Measurements from ENCODE around the gene ADD3.

The ADD3 gene

DNA sequence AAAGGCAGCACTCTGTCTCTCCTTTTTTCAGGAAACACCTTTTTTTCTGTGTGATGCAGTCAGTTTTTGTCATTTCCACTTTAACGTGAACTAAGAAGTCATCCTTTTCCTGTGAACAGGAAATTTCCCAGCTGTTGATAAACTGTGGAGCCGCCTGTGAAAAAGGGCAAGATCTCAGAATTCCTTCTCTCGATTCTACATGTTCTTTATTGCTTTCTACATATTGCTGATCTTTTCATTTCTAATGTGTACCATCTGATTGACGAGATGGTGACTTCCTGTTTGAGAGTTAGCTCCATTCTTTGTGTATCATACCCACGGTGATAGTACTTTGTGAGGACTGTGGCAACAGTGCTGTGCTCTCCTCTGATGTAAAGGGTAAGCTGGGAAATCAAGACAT is 50.4 kb downstream of the ADD3 start:
- no peaks in the 10 kb centered on the region for H3K27me3 ChIP-seq (ENCODE audit: insufficient read depth, low read length)
- H3K9me3 ChIP-seq (ENCODE audit: low read length): no peaks in the 10 kb centered on the region
- H3K36me3 ChIP-seq (ENCODE audit: insufficient read depth, low read length): no peaks in the 10 kb centered on the region
- H3K4me1 ChIP-seq (ENCODE audit: insufficient read depth, low read length): peaks cover 14% of the 10 kb centered on the region
- no peak overlapping the region for H2AFZ ChIP-seq (ENCODE audit: low read depth, low read length)
- no peak overlapping the region for H3K4me3 ChIP-seq (ENCODE audit: low read length)

DNA sequence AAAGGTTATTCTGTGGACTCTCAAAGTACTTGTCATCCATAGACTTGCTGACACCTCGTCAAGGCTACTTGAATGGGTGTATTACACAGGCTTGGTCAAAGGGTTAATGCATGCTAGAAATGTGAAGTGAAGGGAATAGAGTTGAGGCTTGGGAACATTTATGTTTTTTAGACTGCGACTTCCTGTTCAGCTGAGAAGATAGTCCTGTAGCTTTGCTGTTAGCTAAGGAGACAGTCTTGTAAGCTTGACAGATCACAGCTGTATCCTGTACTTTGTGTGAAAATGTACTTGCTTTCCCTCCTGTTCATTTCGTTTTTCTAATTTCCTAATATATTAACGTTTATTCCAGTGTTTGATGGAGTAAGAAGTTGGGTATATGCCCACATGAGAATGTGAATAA is 52.1 kb downstream of the ADD3 start:
- Histone ChIP-seq H3K36me3 (ENCODE audit: insufficient read depth, low read length) (no peaks in the 10 kb centered on the region), H3K4me3 (ENCODE audit: low read length) (no peak overlapping the region), H2AFZ (ENCODE audit: low read depth, low read length) (no peak overlapping the region), H3K4me1 (ENCODE audit: insufficient read depth, low read length) (peaks cover 14% of the 10 kb centered on the region), H3K27me3 (ENCODE audit: insufficient read depth, low read length) (no peaks in the 10 kb centered on the region), H3K9me3 (ENCODE audit: low read length) (no peaks in the 10 kb centered on the region)

DNA sequence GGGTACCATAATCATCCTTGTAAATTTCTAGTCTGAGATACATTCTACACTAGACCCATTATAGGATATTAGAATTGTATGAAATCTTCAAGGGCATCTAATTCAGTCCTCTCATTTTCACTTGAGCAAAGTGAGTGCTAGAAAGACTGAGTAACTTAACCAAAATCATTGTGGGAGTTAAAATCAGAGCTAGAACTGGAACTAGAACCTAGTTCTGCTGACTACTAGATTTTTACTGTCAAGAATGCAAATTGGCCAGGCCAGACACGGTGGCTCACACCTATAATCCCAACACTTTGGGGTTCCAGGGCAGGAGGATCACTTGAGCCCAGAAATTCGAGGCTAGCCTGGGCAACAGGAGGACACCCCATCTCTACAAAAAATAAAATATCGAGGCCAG is 53.9 kb downstream of the ADD3 start:
- H3K36me3 ChIP-seq (ENCODE audit: insufficient read depth, low read length): no peaks in the 10 kb centered on the region
- H3K27me3 ChIP-seq (ENCODE audit: insufficient read depth, low read length): no peaks in the 10 kb centered on the region
- no peak overlapping the region for H3K4me3 ChIP-seq (ENCODE audit: low read length)
- H3K4me1 ChIP-seq (ENCODE audit: insufficient read depth, low read length): peaks cover 14% of the 10 kb centered on the region
- H2AFZ ChIP-seq (ENCODE audit: low read depth, low read length): no peak overlapping the region
- no peaks in the 10 kb centered on the region for H3K9me3 ChIP-seq (ENCODE audit: low read length)

DNA sequence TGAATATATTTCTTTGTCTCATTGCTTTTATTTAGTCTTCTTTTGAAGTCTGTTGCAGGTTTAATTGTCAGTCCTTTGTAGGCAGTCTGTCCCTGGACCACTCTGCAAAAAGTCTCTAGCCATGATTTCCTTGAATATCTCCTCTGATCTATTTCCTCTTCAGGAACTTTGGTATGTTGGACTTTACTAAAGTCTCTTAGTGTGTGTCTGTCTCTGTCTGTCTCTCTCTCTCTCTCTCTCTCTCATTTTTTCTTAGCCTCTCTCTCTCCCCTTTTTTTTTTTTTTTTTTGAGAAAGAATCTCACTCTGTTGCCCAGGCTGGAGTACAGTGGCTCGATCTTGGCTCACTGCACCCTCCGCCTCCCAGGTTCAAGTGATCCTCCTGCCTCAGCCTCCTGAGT is 57.5 kb downstream of the ADD3 start:
- H3K27me3 ChIP-seq (ENCODE audit: insufficient read depth, low read length): no peaks in the 10 kb centered on the region
- no peak overlapping the region for H3K4me3 ChIP-seq (ENCODE audit: low read length)
- H3K9me3 ChIP-seq (ENCODE audit: low read length): no peaks in the 10 kb centered on the region
- H2AFZ ChIP-seq (ENCODE audit: low read depth, low read length): no peak overlapping the region
- H3K36me3 ChIP-seq (ENCODE audit: insufficient read depth, low read length): no peaks in the 10 kb centered on the region
- H3K4me1 ChIP-seq (ENCODE audit: insufficient read depth, low read length): peaks cover 17% of the 10 kb centered on the region

DNA sequence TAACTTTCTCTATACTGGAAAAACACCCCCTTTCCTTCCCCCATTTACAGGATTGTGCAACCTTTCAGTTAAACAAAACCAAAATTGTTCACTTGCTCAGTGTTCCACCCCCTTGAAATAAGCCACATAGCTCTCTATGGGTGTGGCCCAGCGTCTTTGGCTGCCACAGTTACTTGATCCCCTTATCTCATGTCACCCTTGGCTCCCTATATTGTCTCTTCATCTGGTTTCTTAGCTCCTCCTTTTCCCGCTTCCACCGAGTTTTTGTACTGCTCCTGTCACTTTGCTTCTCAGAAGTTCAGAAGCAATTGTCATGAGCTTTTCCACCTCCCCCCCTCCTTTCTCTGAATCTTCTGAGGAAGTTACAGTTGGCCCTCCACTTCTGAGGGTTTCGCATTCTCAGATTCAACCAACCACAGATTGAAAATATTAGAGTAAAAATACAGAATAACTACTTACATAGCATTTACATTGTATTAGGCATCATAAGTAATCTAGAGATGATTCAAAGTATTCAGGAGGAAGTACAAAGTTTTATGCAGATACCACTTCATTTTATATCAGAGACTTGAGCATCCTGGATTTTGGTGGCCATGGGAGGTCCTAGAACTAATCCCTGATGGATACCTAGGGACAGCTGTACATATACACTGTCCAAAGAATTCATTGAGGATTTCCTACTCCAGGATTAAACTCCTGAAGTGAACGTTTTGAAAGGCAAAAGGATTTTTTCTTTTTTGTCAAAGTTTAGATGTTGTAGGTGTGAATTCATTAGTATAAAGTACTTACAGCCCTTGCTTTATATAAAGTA is 60.4 kb downstream of the ADD3 start:
- Histone ChIP-seq H3K4me3 (ENCODE audit: low read length) (no peak overlapping the region), H3K36me3 (ENCODE audit: insufficient read depth, low read length) (no peaks in the 10 kb centered on the region), H3K4me1 (ENCODE audit: insufficient read depth, low read length) (peaks cover 8% of the 10 kb centered on the region), H3K9me3 (ENCODE audit: low read length) (no peaks in the 10 kb centered on the region), H3K27me3 (ENCODE audit: insufficient read depth, low read length) (no peaks in the 10 kb centered on the region), H2AFZ (ENCODE audit: low read depth, low read length) (no peak overlapping the region)

DNA sequence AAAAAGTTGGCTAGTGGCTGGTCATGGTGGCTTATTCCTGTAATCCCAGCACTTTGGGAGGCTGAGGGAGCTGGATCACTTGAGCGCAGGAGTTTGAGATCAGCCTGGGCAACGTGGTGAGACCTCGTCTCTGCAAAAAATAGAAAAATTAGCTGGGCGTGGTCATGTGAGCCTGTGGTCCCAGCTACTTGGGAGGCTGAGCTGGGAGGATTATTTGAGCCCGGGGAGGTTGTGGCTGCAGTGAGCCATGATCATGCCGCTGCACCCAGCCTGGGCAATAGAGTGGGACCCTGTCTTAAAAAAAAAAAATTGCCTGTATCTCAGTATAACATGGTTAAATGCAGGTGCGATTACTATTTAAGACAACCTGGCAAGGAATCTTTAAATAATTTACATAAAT is 61.0 kb downstream of the ADD3 start:
- Histone ChIP-seq H2AFZ (ENCODE audit: low read depth, low read length) (no peak overlapping the region), H3K27me3 (ENCODE audit: insufficient read depth, low read length) (no peaks in the 10 kb centered on the region), H3K4me3 (ENCODE audit: low read length) (no peak overlapping the region), H3K4me1 (ENCODE audit: insufficient read depth, low read length) (peaks cover 8% of the 10 kb centered on the region), H3K9me3 (ENCODE audit: low read length) (no peaks in the 10 kb centered on the region), H3K36me3 (ENCODE audit: insufficient read depth, low read length) (no peaks in the 10 kb centered on the region)

DNA sequence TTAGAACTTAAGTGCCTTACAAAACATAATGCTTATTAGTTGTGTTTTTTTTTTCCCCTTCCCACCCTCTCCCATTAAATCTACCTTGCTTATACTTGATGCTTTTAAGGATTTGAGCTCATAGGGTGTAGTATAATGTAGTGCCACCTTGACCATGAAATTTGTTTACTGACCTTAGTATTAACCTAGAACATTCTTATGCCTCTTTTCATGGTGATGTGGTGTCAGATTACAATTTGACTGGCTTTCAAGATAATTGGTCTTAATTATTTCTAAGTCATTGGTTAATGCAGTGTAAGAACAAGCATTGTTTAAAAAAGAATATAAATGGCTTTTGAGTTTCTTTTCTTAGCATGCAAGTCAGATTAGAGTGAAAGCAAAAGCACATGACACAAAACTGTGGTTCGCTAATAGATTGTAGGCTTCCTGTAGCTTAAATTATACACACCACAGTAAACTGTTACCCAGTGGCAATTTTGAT is 61.8 kb downstream of the ADD3 start:
- no peaks in the 10 kb centered on the region for H3K9me3 ChIP-seq (ENCODE audit: low read length)
- H3K4me3 ChIP-seq (ENCODE audit: low read length): no peak overlapping the region
- peaks cover 8% of the 10 kb centered on the region for H3K4me1 ChIP-seq (ENCODE audit: insufficient read depth, low read length)
- no peak overlapping the region for H2AFZ ChIP-seq (ENCODE audit: low read depth, low read length)
- no peaks in the 10 kb centered on the region for H3K36me3 ChIP-seq (ENCODE audit: insufficient read depth, low read length)
- no peaks in the 10 kb centered on the region for H3K27me3 ChIP-seq (ENCODE audit: insufficient read depth, low read length)

DNA sequence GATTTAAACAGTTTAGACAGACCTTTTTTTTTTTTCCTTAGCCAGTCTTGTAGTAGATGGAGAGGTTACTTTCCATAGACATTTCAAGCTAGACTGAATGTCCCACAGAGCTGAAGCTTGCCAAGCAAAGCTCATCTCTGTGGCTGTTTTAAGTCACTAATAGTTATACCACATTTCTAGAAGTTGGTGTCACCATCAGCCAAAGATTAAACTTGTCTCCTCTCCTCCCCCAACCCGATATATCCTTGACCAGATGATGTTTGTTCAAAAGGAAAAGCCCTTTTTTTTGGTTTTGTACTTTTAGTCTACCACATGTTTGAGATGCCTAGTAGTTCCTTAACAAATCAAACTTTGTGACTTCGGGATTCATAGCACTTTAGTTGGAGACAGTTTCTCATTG is 66.1 kb downstream of the ADD3 start:
- Histone ChIP-seq H3K36me3 (ENCODE audit: insufficient read depth, low read length) (no peaks in the 10 kb centered on the region), H3K27me3 (ENCODE audit: insufficient read depth, low read length) (no peaks in the 10 kb centered on the region), H2AFZ (ENCODE audit: low read depth, low read length) (no peak overlapping the region), H3K9me3 (ENCODE audit: low read length) (no peaks in the 10 kb centered on the region), H3K4me3 (ENCODE audit: low read length) (no peak overlapping the region), H3K4me1 (ENCODE audit: insufficient read depth, low read length) (peaks cover 35% of the 10 kb centered on the region)

DNA sequence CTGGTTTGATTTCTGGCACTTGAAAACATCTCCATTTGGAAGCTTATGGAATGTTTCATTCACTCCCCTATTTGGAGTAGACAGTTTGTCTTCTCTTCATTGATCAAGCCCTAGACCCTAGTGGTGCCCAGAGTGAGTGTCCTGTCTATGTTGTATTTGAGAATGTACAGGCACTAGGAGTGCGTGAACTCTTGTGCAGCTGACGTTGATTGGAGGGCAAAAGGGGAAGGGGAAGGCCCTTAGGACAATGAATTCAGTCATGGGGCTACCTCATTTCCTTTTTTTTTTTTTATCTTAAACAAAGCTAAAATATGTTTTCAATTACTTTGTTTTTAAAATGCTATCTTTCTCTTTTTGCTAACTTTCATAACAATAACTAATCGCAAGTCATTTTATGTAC is 66.5 kb downstream of the ADD3 start:
- Histone ChIP-seq H2AFZ (ENCODE audit: low read depth, low read length) (no peak overlapping the region), H3K4me3 (ENCODE audit: low read length) (no peak overlapping the region), H3K4me1 (ENCODE audit: insufficient read depth, low read length) (peaks cover 35% of the 10 kb centered on the region)

DNA sequence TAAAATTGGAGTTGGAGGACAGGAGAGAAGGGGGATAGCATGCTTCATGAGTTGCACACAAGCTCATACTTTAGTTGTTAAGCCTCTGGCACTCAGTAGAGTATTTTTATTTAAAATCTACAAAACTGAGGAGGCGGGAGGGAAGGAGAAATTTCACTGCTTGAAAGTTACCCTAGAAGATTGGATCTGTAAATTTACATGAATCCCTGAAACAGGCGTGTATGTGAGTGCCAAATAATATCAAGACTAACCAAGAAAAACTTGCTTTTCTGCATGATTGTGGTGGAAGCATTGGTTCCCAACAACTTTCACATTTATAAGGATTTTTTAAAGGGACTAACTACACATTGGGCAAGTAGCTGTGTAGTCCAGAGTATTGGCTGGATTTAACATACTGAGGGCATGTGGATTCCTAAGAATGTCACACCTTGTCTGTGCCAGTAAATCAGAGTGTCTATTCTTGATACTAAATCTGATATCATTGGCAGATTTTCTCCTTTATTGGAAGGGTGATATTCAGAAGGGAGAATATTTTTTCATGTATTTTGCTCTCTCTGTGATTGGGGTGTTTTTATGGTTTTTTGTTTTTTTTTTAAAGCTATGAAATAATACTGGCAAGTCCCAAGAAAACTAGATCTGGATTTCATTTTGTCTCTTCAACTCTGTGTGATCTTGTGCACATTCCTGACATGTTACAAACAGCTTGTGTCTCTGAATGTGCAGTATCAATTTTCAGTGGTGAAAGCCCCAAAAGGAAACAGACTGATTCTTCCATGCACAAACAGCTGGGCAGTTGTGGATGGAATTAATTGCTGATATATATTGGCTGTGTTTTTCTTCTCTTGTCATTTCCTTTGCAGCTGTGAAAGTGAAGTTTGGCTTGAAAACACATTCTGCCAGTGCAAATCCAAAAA is 67.2 kb downstream of the ADD3 start:
- Histone ChIP-seq H2AFZ (ENCODE audit: low read depth, low read length) (no peak overlapping the region), H3K36me3 (ENCODE audit: insufficient read depth, low read length) (no peaks in the 10 kb centered on the region), H3K27me3 (ENCODE audit: insufficient read depth, low read length) (no peaks in the 10 kb centered on the region), H3K4me3 (ENCODE audit: low read length) (no peak overlapping the region), H3K4me1 (ENCODE audit: insufficient read depth, low read length) (peaks cover 32% of the 10 kb centered on the region), H3K9me3 (ENCODE audit: low read length) (no peaks in the 10 kb centered on the region)

More for the DNA sequence above, 66.5 kb downstream of the ADD3 start:
- Histone ChIP-seq H3K9me3 (ENCODE audit: low read length) (no peaks in the 10 kb centered on the region), H3K27me3 (ENCODE audit: insufficient read depth, low read length) (no peaks in the 10 kb centered on the region), H3K36me3 (ENCODE audit: insufficient read depth, low read length) (no peaks in the 10 kb centered on the region)

DNA sequence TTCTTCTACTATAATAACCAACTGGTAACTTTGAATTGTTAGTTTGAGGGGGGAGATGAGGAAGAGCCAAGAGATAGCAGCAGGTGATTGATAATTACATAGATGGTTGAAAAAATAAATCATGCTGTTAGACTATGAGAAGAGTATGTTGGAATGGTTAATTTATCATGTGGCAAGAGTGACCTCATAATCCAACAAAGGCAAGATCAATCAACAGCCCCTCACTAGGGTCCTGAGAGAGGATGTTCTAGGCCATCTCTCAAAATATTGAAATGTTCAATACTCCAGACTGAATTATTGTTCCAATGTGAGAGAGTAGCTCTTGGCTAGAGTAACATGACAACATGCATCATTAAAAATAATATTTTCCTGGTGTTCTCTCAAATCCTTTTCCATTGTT is 67.9 kb downstream of the ADD3 start:
- Histone ChIP-seq H3K4me3 (ENCODE audit: low read length) (no peak overlapping the region), H3K4me1 (ENCODE audit: insufficient read depth, low read length) (peaks cover 32% of the 10 kb centered on the region), H3K27me3 (ENCODE audit: insufficient read depth, low read length) (no peaks in the 10 kb centered on the region), H3K9me3 (ENCODE audit: low read length) (no peaks in the 10 kb centered on the region), H2AFZ (ENCODE audit: low read depth, low read length) (no peak overlapping the region), H3K36me3 (ENCODE audit: insufficient read depth, low read length) (no peaks in the 10 kb centered on the region)

DNA sequence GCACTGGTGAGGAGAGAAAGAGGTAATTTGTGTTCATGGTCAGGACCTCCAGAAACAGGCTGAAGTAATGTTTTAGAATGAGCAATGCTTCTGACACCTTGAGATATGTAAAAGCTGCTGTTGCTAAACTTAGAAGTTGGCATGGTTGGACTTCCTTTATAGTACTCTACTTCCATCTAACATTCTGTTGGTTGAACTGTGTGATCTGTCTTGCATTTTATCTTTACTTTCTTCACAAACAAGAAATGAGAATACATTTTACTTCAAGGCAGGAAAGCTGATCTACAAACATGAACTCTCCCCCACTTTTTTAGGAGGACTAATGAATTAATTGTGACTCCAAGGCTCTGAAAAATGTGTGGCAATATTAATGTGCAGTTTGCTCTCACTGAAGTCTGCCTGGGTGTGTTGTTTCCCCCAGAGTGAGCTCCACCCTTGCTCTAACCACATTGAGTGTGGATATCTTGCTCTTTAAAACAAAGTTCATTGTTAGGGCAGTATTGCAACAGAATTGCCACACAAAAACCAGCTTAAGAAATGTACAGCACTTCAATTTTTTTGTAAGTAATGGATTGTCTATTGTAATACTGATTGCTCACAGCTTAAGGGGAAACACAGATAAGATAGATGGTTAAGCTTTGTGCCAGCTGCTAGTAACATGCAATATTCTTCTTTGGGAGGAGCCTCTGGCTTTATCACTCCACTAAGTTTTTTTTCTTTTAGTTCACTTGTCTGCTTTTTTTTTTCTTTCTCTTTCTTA is 69.0 kb downstream of the ADD3 start:
- H3K4me1 ChIP-seq (ENCODE audit: insufficient read depth, low read length): peaks cover 32% of the 10 kb centered on the region
- no peaks in the 10 kb centered on the region for H3K9me3 ChIP-seq (ENCODE audit: low read length)
- H2AFZ ChIP-seq (ENCODE audit: low read depth, low read length): no peak overlapping the region
- no peak overlapping the region for H3K4me3 ChIP-seq (ENCODE audit: low read length)
- no peaks in the 10 kb centered on the region for H3K27me3 ChIP-seq (ENCODE audit: insufficient read depth, low read length)
- H3K36me3 ChIP-seq (ENCODE audit: insufficient read depth, low read length): no peaks in the 10 kb centered on the region

Measured in neuron (in vitro differentiated cells).